Right lobe of liver (tissue), 4 donors: Measurements from ENCODE around the gene SCNN1G.

Source experiments
- POLR2A ChIP-seq: fragments of 450-650 bp; IDR thresholded peaks from one replicate; pipeline ENCODE4 v1.6.1; 2017; ENCODE audit warnings: antibody characterized with exemption, mild to moderate bottlenecking
- TF ChIP-seq, protein P1 (sequence below), 4 donors: fragments of 200-600 bp in 3 of 4; fragments of 450-650 bp in 1 of 4; IDR thresholded peaks; one replicate each; pipeline versions ENCODE4 v1.5.1 to v1.8.0; 2016 to 2022; ENCODE audit warnings: antibody characterized with exemption in 4 of 4, mild to moderate bottlenecking in 2 of 4
- donor health status: DM: no; HTN: no; CAD: no.
- donor health status: DM: no; HTN: no; CAD: no.
- donor health status: DM: no; HTN: yes; CAD: no.

DNA sequence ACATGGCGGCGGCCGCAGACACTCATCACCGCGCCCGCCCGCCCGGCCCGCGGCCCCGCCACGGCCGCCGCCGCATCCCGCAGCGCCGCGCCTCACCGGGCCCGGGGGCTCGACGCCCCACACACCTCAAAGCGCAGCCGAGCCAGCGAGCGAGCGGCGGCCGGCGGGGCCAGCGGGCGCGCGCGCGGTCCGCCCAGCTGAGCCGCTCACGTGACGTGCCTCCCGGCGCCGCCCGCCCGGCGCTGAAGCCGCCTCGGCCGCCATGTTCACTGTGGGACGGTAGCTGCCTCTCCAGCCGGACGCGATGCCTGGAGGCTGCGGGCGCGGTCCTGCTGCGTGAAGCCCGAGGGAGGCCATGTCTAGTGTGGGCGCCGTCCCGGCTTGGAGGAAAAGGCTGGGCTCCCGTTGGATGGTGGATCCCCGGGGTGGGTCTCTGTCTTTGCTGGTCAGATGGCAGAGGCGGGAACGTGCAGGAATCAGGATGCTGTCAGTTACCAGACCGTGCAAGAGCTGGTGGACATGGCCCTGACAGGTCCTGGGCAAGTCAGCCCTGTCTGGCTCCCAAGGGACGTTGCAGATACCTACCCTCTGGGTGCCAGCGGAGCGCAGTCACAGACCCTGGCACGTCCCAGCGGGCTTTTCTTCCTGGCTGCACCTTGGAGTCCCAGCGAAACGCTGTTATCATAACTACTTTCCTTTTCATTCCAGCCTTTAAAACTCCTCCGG is 33.1 kb upstream of the SCNN1G start, which contains the start of gene USP31:
- TF ChIP-seq, protein P1, sequence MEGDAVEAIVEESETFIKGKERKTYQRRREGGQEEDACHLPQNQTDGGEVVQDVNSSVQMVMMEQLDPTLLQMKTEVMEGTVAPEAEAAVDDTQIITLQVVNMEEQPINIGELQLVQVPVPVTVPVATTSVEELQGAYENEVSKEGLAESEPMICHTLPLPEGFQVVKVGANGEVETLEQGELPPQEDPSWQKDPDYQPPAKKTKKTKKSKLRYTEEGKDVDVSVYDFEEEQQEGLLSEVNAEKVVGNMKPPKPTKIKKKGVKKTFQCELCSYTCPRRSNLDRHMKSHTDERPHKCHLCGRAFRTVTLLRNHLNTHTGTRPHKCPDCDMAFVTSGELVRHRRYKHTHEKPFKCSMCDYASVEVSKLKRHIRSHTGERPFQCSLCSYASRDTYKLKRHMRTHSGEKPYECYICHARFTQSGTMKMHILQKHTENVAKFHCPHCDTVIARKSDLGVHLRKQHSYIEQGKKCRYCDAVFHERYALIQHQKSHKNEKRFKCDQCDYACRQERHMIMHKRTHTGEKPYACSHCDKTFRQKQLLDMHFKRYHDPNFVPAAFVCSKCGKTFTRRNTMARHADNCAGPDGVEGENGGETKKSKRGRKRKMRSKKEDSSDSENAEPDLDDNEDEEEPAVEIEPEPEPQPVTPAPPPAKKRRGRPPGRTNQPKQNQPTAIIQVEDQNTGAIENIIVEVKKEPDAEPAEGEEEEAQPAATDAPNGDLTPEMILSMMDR (IDR thresholded peaks at IDR 0.05) = no peak
- TF ChIP-seq POLR2A = peak; percentile 51
